B cell (primary cell): ENCODE measurements around the gene EYS.

ENCODE experiments used
- CTCF ChIP-seq: fragments of 200-600 bp; IDR thresholded peaks from one replicate; pipeline ENCODE4 v1.8.0; 2022; ENCODE audit warnings: antibody characterized with exemption, mild to moderate bottlenecking
- EZH2 ChIP-seq: IDR thresholded peaks from 2 replicates; pipeline ENCODE4 v1.6.1; 2012; ENCODE audit warnings: borderline replicate concordance, low read depth, mild to moderate bottlenecking, moderate library complexity, low read length; ENCODE audit not compliant: insufficient read depth, poor library complexity, severe bottlenecking

- TF ChIP-seq CTCF (no peak), EZH2 (no peak)
Observed at GRCh38 chr6:64259372-64259771, 1447.7 kb downstream of the EYS start.
